SK-N-SH treated with all-trans-retinoic acid at 6 μM for 48 hours (cell line): ENCODE data around the gene RIMBP2.

ENCODE experiments used
- ARNTL ChIP-seq: fragments of 450-650 bp; formaldehyde crosslinking; IDR thresholded peaks from 2 replicates; pipeline ENCODE4 v1.5.0; 2020; ENCODE audit warnings: low read depth, mild to moderate bottlenecking, moderate library complexity, borderline replicate concordance
- ISL1 ChIP-seq: fragments of 250-450 bp; sonication (Bioruptor Pico); IDR thresholded peaks from 2 replicates; pipeline ENCODE4 v2.1.2; 2022; ENCODE audit warnings: mild to moderate bottlenecking, moderate library complexity
- OSR1 ChIP-seq: fragments of 250-450 bp; sonication (Bioruptor Pico); IDR thresholded peaks from 2 replicates; pipeline ENCODE4 v1.8.0; 2022; ENCODE audit warnings: moderate library complexity, mild to moderate bottlenecking, inconsistent platforms
- PPARA ChIP-seq: fragments of 250-450 bp; sonication (Bioruptor Pico); IDR thresholded peaks from 2 replicates; pipeline ENCODE4 v1.5.0; 2020; ENCODE audit warnings: mild to moderate bottlenecking, borderline replicate concordance
- RARB ChIP-seq: fragments of 250-450 bp; sonication (Bioruptor Pico); IDR thresholded peaks from 2 replicates; pipeline ENCODE4 v1.8.0; 2021; ENCODE audit warnings: mild to moderate bottlenecking, moderate library complexity
- SNAI2 ChIP-seq: fragments of 250-450 bp; sonication (Bioruptor Pico); IDR thresholded peaks from 2 replicates; pipeline ENCODE4 v1.5.0; 2020; ENCODE audit warnings: mild to moderate bottlenecking, moderate library complexity
- ZFP30 ChIP-seq: fragments of 450-650 bp; formaldehyde crosslinking; IDR thresholded peaks from 2 replicates; pipeline ENCODE4 v1.5.0; 2022; ENCODE audit warnings: mild to moderate bottlenecking, moderate library complexity
- ZNF565 ChIP-seq: fragments of 450-650 bp; formaldehyde crosslinking; conservative IDR thresholded peaks from 2 replicates; pipeline ENCODE4 v1.5.0; 2020; ENCODE audit warnings: low read depth, mild to moderate bottlenecking, moderate library complexity
- ZNF70 ChIP-seq: fragments of 450-650 bp; formaldehyde crosslinking; IDR thresholded peaks from 2 replicates; pipeline ENCODE4 v1.5.0; 2020; ENCODE audit warnings: mild to moderate bottlenecking, moderate library complexity
- ZNF8 ChIP-seq: fragments of 450-650 bp; formaldehyde crosslinking; IDR thresholded peaks from 2 replicates; pipeline ENCODE4 v1.5.0; 2020; ENCODE audit warnings: mild to moderate bottlenecking, moderate library complexity
- TF ChIP-seq, protein P1 (sequence below): fragments of 250-450 bp; sonication (Bioruptor Pico); IDR thresholded peaks from 2 replicates; pipeline ENCODE4 v1.5.1; 2021; ENCODE audit warnings: mild to moderate bottlenecking, moderate library complexity
- TF ChIP-seq, protein P2 (sequence below): fragments of 250-450 bp; sonication (Bioruptor Pico); IDR thresholded peaks from 2 replicates; pipeline ENCODE4 v1.5.1; 2020; ENCODE audit warnings: low read depth, mild to moderate bottlenecking, moderate library complexity
- TF ChIP-seq, protein P3 (sequence below): fragments of 250-450 bp; sonication (Bioruptor Pico); IDR thresholded peaks from 2 replicates; pipeline ENCODE4 v1.8.0; 2020; ENCODE audit warnings: mild to moderate bottlenecking, moderate library complexity, borderline replicate concordance

DNA sequence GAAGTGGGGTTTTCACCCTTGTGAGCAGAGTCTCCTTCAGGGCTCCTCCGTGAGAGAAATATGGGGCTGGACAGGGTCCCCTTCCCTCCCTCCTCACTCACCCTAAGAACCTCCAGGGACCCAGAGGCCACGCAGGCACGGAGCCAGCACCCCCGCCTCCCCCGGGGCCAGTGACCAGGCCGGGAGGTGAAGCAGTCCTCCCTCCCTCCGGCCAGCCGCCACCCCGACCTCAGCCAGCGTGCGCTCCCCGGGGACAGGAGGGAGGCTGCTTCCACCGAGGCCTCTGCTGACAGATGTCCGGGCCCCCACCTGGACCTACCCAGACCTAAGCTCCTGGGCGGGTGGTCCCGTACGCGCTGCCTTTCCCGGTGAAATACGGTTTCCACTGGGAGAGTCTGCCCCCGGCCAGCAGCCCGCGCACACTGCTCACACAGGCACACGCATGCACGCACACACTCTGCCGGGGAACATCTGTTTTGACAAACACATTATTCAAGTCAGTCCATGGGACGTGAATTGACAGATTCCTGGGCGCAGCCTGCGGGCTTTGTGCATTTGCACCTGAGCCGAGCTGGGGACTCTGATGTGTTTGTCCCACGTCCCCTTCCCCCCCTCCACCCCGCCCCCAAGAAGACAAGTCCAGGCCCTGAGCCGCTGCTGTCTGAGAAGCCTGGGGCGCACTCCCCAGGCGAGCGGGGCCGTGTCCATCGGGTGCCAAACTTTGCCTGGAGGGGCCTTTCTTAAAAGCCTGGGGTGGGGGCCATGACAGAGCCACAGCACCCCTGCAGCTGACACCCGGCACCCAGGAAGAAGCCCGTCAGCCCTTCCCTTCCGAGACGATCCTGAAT lies 725 bp downstream of the RIMBP2 start:
- no peak for TF ChIP-seq SNAI2
- no peak for TF ChIP-seq ZNF565
- no peak for TF ChIP-seq ISL1 (CRISPR knock-in tag)
- no peak for TF ChIP-seq ARNTL (CRISPR knock-in tag)
- TF ChIP-seq OSR1, result no peak
- no peak for TF ChIP-seq ZFP30 (CRISPR knock-in tag)
- TF ChIP-seq ZNF70 (CRISPR knock-in tag), result no peak
- TF ChIP-seq, protein P1, sequence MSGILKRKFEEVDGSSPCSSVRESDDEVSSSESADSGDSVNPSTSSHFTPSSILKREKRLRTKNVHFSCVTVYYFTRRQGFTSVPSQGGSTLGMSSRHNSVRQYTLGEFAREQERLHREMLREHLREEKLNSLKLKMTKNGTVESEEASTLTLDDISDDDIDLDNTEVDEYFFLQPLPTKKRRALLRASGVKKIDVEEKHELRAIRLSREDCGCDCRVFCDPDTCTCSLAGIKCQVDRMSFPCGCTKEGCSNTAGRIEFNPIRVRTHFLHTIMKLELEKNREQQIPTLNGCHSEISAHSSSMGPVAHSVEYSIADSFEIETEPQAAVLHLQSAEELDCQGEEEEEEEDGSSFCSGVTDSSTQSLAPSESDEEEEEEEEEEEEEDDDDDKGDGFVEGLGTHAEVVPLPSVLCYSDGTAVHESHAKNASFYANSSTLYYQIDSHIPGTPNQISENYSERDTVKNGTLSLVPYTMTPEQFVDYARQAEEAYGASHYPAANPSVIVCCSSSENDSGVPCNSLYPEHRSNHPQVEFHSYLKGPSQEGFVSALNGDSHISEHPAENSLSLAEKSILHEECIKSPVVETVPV (CRISPR knock-in tag), result no peak
- TF ChIP-seq, protein P2, sequence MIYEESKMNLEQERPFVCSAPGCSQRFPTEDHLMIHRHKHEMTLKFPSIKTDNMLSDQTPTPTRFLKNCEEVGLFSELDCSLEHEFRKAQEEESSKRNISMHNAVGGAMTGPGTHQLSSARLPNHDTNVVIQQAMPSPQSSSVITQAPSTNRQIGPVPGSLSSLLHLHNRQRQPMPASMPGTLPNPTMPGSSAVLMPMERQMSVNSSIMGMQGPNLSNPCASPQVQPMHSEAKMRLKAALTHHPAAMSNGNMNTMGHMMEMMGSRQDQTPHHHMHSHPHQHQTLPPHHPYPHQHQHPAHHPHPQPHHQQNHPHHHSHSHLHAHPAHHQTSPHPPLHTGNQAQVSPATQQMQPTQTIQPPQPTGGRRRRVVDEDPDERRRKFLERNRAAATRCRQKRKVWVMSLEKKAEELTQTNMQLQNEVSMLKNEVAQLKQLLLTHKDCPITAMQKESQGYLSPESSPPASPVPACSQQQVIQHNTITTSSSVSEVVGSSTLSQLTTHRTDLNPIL, result no peak
- TF ChIP-seq PPARA (CRISPR knock-in tag), result no peak
- no peak for TF ChIP-seq ZNF8 (CRISPR knock-in tag)
- TF ChIP-seq RARB (CRISPR knock-in tag), result no peak
- TF ChIP-seq, protein P3, sequence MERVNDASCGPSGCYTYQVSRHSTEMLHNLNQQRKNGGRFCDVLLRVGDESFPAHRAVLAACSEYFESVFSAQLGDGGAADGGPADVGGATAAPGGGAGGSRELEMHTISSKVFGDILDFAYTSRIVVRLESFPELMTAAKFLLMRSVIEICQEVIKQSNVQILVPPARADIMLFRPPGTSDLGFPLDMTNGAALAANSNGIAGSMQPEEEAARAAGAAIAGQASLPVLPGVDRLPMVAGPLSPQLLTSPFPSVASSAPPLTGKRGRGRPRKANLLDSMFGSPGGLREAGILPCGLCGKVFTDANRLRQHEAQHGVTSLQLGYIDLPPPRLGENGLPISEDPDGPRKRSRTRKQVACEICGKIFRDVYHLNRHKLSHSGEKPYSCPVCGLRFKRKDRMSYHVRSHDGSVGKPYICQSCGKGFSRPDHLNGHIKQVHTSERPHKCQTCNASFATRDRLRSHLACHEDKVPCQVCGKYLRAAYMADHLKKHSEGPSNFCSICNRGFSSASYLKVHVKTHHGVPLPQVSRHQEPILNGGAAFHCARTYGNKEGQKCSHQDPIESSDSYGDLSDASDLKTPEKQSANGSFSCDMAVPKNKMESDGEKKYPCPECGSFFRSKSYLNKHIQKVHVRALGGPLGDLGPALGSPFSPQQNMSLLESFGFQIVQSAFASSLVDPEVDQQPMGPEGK (CRISPR knock-in tag), result no peak
